ENCODE measurements around the gene PDE6A.

DNA sequence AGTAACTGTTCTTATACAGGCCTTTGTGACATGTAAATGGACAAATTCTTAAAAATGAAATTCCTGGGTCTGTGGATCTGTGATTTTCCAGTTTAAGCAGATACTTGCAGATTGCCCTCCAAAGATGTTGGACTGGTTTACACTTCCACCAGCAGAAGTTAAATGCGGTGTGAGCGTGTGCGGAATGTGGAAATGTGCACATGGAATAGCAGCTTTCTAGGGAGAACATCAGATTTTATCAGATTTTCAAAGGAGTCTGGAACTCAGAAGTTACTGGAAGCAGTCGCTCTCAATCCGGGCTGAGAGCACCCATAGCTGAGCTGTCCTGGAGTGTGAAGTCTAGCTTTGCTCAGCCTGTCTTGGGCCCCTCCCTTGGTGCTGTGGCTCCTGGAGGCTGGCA lies 117.0 kb downstream of the PDE6A start:
- TF ChIP-seq POLR2A (IDR thresholded peaks at IDR 0.05; ENCODE audit: extremely low read depth, insufficient read length), result no peak
- TF ChIP-seq, protein P1, sequence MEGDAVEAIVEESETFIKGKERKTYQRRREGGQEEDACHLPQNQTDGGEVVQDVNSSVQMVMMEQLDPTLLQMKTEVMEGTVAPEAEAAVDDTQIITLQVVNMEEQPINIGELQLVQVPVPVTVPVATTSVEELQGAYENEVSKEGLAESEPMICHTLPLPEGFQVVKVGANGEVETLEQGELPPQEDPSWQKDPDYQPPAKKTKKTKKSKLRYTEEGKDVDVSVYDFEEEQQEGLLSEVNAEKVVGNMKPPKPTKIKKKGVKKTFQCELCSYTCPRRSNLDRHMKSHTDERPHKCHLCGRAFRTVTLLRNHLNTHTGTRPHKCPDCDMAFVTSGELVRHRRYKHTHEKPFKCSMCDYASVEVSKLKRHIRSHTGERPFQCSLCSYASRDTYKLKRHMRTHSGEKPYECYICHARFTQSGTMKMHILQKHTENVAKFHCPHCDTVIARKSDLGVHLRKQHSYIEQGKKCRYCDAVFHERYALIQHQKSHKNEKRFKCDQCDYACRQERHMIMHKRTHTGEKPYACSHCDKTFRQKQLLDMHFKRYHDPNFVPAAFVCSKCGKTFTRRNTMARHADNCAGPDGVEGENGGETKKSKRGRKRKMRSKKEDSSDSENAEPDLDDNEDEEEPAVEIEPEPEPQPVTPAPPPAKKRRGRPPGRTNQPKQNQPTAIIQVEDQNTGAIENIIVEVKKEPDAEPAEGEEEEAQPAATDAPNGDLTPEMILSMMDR (IDR thresholded peaks at IDR 0.05; ENCODE audit: low read depth, low read length), result no peak
- TF ChIP-seq, protein P2, sequence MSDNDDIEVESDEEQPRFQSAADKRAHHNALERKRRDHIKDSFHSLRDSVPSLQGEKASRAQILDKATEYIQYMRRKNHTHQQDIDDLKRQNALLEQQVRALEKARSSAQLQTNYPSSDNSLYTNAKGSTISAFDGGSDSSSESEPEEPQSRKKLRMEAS (IDR thresholded peaks at IDR 0.05; ENCODE audit: low read depth, low read length), result no peak

All from NB4 (cell line).